Breast epithelium (tissue), 4 donors: ENCODE results near the gene FMC1. TPM values are rescaled to one million over a fixed set of nuclear protein-coding genes. Genes with fewer than 3 reads are reported as not detected.
"Not testable (repeated sequence)": the region's sequence is repeated elsewhere in the genome, so short reads cannot be mapped to it uniquely, and the experiment has no call there.

Source experiments
- DNase-seq, 2 donors: peaks; one replicate each; pipeline ENCODE4 v3.0.0-alpha.2; 2019; ENCODE audit warnings: low spot score in 2 of 2
- H3K27ac ChIP-seq, 2 donors: fragments of 200-600 bp; sonication (generic) in 1 of 2; one replicate each; pipeline ENCODE4 v1.5.1; 2016 to 2019; ENCODE audit warnings: mild to moderate bottlenecking in 1 of 2
- H3K27me3 ChIP-seq, 2 donors: fragments of 200-600 bp; sonication (generic) in 1 of 2; one replicate each; pipeline versions ENCODE4 v1.5.1 to v1.6.0; 2017 to 2019; ENCODE audit warnings: control low read depth in 1 of 2, mild to moderate bottlenecking in 1 of 2
- H3K36me3 ChIP-seq: fragments of 200-600 bp; one replicate; pipeline ENCODE4 v1.5.1; 2019
- H3K4me1 ChIP-seq, 2 donors: fragments of 200-600 bp; sonication (generic); one replicate each; pipeline ENCODE4 v1.5.1; 2016 to 2019; ENCODE audit warnings: control low read depth in 1 of 2
- H3K4me3 ChIP-seq, 3 donors: fragments of 200-600 bp; sonication (generic); 1 replicate in 2 of 3; 2 replicates in 1 of 3; pipeline ENCODE4 v1.5.1; 2016 to 2019; ENCODE audit warnings: mild to moderate bottlenecking in 3 of 3, moderate library complexity in 2 of 3
- H3K9me3 ChIP-seq, 2 donors: fragments of 200-600 bp; sonication (generic) in 1 of 2; one replicate each; pipeline ENCODE4 v1.5.1; 2016 to 2019; ENCODE audit warnings: control low read depth in 1 of 2
- CTCF ChIP-seq, 3 donors: fragments of 450-650 bp; IDR thresholded peaks; one replicate each; pipeline ENCODE4 v1.5.1; 2016 to 2017; ENCODE audit warnings: antibody characterized with exemption in 3 of 3, mild to moderate bottlenecking in 3 of 3, moderate library complexity in 3 of 3
- POLR2A ChIP-seq: fragments of 450-650 bp; IDR thresholded peaks from one replicate; pipeline ENCODE4 v1.6.1; 2016; ENCODE audit warnings: antibody characterized with exemption, mild to moderate bottlenecking, moderate library complexity
- POLR2AphosphoS5 ChIP-seq, 3 donors: sonication (generic); formaldehyde crosslinking; IDR thresholded peaks; one replicate each; pipeline ENCODE4 v1.6.1; 2017; ENCODE audit warnings: antibody characterized with exemption in 3 of 3
- intact Hi-C: fragments of 100-400 bp; cut with DNase I; formaldehyde crosslinking; loops from one replicate; pipeline ENCODE4 v1.15.1; 2023; ENCODE audit warnings: low total_unique reads
- total RNA-seq, 3 donors: library from RNA; depleted of rRNA; stranded (reverse); fragments of >200 nt; gene quantifications; one replicate each; pipeline ENCODE4 v1.1.0, GENCODE V29; 2016

The FMC1 gene
- total RNA-seq, 3 donors from 2014 or later, result 12.5 to 13.9 (median 13.5) TPM

- no peaks in the 10 kb centered on the region for H3K9me3 ChIP-seq
- intact Hi-C loops, result no loop called here
- DNase-seq, result no peak
Observed at GRCh38 chr7:139321071-139321745, 19.9 kb upstream of the FMC1 start.

DNA sequence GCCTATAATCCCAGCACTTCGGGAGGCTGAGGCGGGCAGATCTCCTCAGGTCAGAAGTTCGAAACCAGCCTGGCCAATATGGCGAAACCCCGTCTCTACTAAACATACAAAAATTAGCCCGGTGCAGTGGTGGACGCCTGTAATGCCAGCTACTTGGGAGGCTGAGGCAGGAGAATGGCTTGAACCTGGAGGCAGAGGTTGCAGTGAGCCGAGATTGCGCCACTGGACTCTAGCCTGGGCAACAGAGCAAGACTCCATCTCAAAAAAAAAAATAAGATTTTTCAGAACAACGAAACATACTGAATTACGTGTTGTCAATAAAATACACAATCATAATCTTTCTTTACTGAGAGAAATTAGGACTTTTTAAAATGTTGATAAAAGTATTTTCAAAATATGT lies 16.4 kb upstream of the FMC1 start:
- intact Hi-C loops, H3K4me3 ChIP-seq, H3K4me1 ChIP-seq, H3K27ac ChIP-seq, H3K9me3 ChIP-seq, H3K36me3 ChIP-seq, DNase-seq, H3K27me3 ChIP-seq: not testable (repeated sequence)

More at GRCh38 chr7:139321071-139321745, 19.9 kb upstream of the FMC1 start:
- Histone ChIP-seq H3K4me3 (no peak overlapping the region), H3K36me3 (no peaks in the 10 kb centered on the region), H3K27ac (no peak overlapping the region), H3K4me1 (no peaks in the 10 kb centered on the region), H3K27me3 (no peaks in the 10 kb centered on the region)
- TF ChIP-seq CTCF (IDR thresholded peaks at IDR 0.05) (no peak), POLR2A (no peak)

DNA sequence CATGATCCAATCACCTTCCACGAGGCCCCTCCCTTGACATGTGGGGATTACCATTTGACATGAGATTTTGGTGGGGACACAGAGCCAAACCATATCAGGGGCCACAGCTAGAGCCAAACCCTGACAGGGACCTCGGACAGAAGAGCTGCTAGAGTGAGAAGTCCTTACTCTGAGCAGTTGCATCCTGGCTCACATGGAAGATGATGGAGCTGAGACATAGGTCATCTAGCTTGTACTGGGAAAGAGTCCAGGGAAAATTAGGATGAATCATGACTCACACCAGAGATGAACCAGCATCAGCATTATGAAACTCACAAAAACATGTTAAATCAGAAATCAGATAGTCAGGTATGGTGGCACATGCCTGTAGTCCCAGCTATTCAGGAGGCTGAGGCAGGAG lies 12.8 kb upstream of the FMC1 start:
- no peak for DNase-seq
- TF ChIP-seq POLR2AphosphoS5 (IDR thresholded peaks at IDR 0.05), result no peak
- TF ChIP-seq CTCF (IDR thresholded peaks at IDR 0.05), result no peak
- TF ChIP-seq POLR2A, result no peak
- intact Hi-C loops, result no loop called here
- no peaks in the 10 kb centered on the region for H3K9me3 ChIP-seq
- no peaks in the 10 kb centered on the region for H3K27me3 ChIP-seq
- no peak overlapping the region for H3K27ac ChIP-seq
- no peak overlapping the region for H3K4me3 ChIP-seq
- H3K4me1 ChIP-seq, result no peaks in the 10 kb centered on the region
- no peaks in the 10 kb centered on the region for H3K36me3 ChIP-seq

DNA sequence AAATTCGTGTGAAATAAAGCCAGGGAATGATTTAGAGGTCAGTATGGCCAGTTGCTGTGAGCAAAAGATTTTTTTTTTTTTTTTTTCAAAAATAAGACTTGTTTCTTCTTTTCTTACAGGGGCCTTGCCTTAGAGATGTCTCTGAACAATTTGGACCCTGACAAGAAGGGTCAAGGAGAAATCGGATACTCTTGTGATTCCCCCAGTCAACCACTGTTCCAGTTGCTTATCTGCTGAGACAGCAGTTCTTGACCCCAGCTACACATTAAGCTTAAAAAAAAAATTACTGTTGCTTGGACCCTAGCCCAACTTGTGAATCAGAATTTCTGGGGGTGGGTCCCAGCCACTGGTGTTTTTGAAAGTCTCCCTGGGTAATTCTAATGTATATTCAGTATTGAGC lies 12.0 kb upstream of the FMC1 start:
- no peak for TF ChIP-seq CTCF (IDR thresholded peaks at IDR 0.05)
- TF ChIP-seq POLR2A, result no peak
- TF ChIP-seq POLR2AphosphoS5 (IDR thresholded peaks at IDR 0.05), result no peak
- Histone ChIP-seq H3K4me1 (no peaks in the 10 kb centered on the region), H3K27me3 (no peaks in the 10 kb centered on the region), H3K9me3 (no peaks in the 10 kb centered on the region), H3K4me3 (no peak overlapping the region), H3K36me3 (no peaks in the 10 kb centered on the region), H3K27ac (no peak overlapping the region)
- no peak for DNase-seq
- intact Hi-C loops, result no loop called here

GRCh38 chr7:139330333-139331030 lies 10.7 kb upstream of the FMC1 start:
- no peak overlapping the region for H3K4me3 ChIP-seq

More at GRCh38 chr7:139330333-139331030, 10.7 kb upstream of the FMC1 start:
- no peak for DNase-seq
- TF ChIP-seq CTCF (IDR thresholded peaks at IDR 0.05), result no peak
- TF ChIP-seq POLR2A, result no peak
- TF ChIP-seq POLR2AphosphoS5 (IDR thresholded peaks at IDR 0.05), result no peak
- H3K36me3 ChIP-seq, result no peaks in the 10 kb centered on the region
- H3K9me3 ChIP-seq, result no peaks in the 10 kb centered on the region
- no peak overlapping the region for H3K27ac ChIP-seq
- H3K4me1 ChIP-seq, result no peaks in the 10 kb centered on the region
- intact Hi-C loops, result no loop called here
- H3K27me3 ChIP-seq, result no peaks in the 10 kb centered on the region
